HEK293 (cell line): ENCODE results near the gene RHBDL2.

Experiments
- BCL11A ChIP-seq: fragments of 450-650 bp; formaldehyde crosslinking; IDR thresholded peaks from 2 replicates; pipeline ENCODE4 v1.5.1; 2016; ENCODE audit warnings: low read depth, missing biosample characterization, missing genetic modification characterization
- GLIS2 ChIP-seq: fragments of 450-650 bp; formaldehyde crosslinking; IDR thresholded peaks from 2 replicates; pipeline ENCODE4 v1.5.1; 2016; ENCODE audit warnings: missing biosample characterization, missing genetic modification characterization
- KLF7 ChIP-seq: fragments of 450-650 bp; formaldehyde crosslinking; IDR thresholded peaks from 2 replicates; pipeline ENCODE4 v1.5.1; 2016; ENCODE audit warnings: missing biosample characterization, missing genetic modification characterization, borderline replicate concordance
- MZF1 ChIP-seq: fragments of 450-650 bp; formaldehyde crosslinking; IDR thresholded peaks from 2 replicates; pipeline ENCODE4 v1.5.1; 2017; ENCODE audit warnings: missing biosample characterization, missing genetic modification characterization, borderline replicate concordance
- SP2 ChIP-seq: fragments of 450-650 bp; formaldehyde crosslinking; IDR thresholded peaks from 2 replicates; pipeline ENCODE4 v1.5.1; 2016; ENCODE audit warnings: missing biosample characterization, missing genetic modification characterization
- TRIM28 ChIP-seq: IDR thresholded peaks from 2 replicates; pipeline ENCODE4 v1.6.1; 2011; ENCODE audit warnings: low read length, control low read depth, borderline replicate concordance
- ZBTB1 ChIP-seq: fragments of 450-650 bp; formaldehyde crosslinking; IDR thresholded peaks from 2 replicates; pipeline ENCODE4 v1.5.1; 2016; ENCODE audit warnings: missing biosample characterization, missing genetic modification characterization
- ZNF214 ChIP-seq: fragments of 450-650 bp; formaldehyde crosslinking; IDR thresholded peaks from 2 replicates; pipeline ENCODE4 v1.5.1; 2017; ENCODE audit warnings: missing biosample characterization, mild to moderate bottlenecking, missing genetic modification characterization, borderline replicate concordance
- ZNF23 ChIP-seq: fragments of 450-650 bp; formaldehyde crosslinking; IDR thresholded peaks from 2 replicates; pipeline ENCODE4 v1.5.1; 2016; ENCODE audit warnings: missing biosample characterization, missing genetic modification characterization, borderline replicate concordance
- ZNF239 ChIP-seq: fragments of 450-650 bp; formaldehyde crosslinking; IDR thresholded peaks from 2 replicates; pipeline ENCODE4 v1.5.1; 2016; ENCODE audit warnings: missing biosample characterization, missing genetic modification characterization
- TF ChIP-seq, protein P1 (sequence below): fragments of 450-650 bp; formaldehyde crosslinking; IDR thresholded peaks from 2 replicates; pipeline ENCODE4 v1.5.1; 2016; ENCODE audit warnings: missing biosample characterization, missing genetic modification characterization
- TF ChIP-seq, protein P2 (sequence below): fragments of 450-650 bp; formaldehyde crosslinking; conservative IDR thresholded peaks from 2 replicates; pipeline ENCODE4 v1.5.1; 2016; ENCODE audit warnings: low read depth, missing biosample characterization, missing genetic modification characterization

DNA sequence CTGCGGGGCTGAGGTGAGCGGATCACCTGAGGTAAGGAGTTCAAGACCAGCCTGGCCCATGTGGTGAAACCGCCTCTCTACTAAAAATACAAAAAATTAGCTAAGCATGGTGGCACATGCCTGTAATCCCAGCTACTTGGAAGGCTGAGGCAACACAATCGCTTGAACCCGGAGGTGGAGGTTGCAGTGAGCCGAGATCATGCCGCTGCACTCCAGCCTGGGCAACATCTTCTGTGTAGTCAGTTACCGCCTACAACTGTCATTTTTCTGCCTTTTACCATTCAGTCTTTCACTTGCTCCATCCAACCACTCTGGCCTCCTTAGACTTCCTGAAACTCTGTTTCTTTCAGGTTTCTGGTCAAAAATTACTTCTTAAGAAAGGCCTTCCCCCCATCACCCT, 70.6 kb downstream of the RHBDL2 start:
- TF ChIP-seq, protein P1, sequence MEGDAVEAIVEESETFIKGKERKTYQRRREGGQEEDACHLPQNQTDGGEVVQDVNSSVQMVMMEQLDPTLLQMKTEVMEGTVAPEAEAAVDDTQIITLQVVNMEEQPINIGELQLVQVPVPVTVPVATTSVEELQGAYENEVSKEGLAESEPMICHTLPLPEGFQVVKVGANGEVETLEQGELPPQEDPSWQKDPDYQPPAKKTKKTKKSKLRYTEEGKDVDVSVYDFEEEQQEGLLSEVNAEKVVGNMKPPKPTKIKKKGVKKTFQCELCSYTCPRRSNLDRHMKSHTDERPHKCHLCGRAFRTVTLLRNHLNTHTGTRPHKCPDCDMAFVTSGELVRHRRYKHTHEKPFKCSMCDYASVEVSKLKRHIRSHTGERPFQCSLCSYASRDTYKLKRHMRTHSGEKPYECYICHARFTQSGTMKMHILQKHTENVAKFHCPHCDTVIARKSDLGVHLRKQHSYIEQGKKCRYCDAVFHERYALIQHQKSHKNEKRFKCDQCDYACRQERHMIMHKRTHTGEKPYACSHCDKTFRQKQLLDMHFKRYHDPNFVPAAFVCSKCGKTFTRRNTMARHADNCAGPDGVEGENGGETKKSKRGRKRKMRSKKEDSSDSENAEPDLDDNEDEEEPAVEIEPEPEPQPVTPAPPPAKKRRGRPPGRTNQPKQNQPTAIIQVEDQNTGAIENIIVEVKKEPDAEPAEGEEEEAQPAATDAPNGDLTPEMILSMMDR (tag by site-specific recombination): no peak
- TF ChIP-seq KLF7 (tag by site-specific recombination) (no peak), TRIM28 (no peak), GLIS2 (tag by site-specific recombination) (no peak), BCL11A (tag by site-specific recombination) (no peak), MZF1 (tag by site-specific recombination) (no peak), ZBTB1 (no peak), SP2 (tag by site-specific recombination) (no peak), ZNF214 (tag by site-specific recombination) (no peak), ZNF239 (tag by site-specific recombination) (no peak), ZNF23 (tag by site-specific recombination) (no peak)
- TF ChIP-seq, protein P2, sequence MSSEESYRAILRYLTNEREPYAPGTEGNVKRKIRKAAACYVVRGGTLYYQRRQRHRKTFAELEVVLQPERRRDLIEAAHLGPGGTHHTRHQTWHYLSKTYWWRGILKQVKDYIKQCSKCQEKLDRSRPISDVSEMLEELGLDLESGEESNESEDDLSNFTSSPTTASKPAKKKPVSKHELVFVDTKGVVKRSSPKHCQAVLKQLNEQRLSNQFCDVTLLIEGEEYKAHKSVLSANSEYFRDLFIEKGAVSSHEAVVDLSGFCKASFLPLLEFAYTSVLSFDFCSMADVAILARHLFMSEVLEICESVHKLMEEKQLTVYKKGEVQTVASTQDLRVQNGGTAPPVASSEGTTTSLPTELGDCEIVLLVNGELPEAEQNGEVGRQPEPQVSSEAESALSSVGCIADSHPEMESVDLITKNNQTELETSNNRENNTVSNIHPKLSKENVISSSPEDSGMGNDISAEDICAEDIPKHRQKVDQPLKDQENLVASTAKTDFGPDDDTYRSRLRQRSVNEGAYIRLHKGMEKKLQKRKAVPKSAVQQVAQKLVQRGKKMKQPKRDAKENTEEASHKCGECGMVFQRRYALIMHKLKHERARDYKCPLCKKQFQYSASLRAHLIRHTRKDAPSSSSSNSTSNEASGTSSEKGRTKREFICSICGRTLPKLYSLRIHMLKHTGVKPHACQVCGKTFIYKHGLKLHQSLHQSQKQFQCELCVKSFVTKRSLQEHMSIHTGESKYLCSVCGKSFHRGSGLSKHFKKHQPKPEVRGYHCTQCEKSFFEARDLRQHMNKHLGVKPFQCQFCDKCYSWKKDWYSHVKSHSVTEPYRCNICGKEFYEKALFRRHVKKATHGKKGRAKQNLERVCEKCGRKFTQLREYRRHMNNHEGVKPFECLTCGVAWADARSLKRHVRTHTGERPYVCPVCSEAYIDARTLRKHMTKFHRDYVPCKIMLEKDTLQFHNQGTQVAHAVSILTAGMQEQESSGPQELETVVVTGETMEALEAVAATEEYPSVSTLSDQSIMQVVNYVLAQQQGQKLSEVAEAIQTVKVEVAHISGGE (tag by site-specific recombination): no peak
